Measurements from ENCODE around the gene ARHGAP5.

DNA sequence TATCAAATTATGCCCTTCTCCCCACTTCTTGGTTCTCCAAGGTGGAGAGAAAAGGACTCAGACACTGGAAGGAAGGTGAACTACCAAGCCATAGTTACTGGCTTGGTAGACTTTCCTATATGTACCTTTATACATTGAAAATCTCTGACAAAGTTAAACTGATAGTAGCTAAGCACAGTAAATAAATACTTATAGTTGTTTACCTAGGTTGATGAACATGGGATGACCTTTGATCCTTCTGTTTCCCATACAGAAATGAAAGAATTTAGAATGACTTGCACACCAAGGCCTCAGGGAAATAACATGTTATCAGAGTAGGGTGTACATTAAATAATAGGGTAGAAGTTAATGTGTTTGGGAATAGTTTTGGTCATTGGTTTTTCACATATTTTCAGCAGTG, 6.7 kb downstream of the ARHGAP5 start:
- TF ChIP-seq, protein P1, sequence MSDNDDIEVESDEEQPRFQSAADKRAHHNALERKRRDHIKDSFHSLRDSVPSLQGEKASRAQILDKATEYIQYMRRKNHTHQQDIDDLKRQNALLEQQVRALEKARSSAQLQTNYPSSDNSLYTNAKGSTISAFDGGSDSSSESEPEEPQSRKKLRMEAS (IDR thresholded peaks at IDR 0.05; ENCODE audit: insufficient read depth, insufficient read length), result no peak
- no peak for TF ChIP-seq GATA2 (IDR thresholded peaks at IDR 0.05; ENCODE audit: insufficient read depth, insufficient read length, low read depth, low read length)
- TF ChIP-seq, protein P2, sequence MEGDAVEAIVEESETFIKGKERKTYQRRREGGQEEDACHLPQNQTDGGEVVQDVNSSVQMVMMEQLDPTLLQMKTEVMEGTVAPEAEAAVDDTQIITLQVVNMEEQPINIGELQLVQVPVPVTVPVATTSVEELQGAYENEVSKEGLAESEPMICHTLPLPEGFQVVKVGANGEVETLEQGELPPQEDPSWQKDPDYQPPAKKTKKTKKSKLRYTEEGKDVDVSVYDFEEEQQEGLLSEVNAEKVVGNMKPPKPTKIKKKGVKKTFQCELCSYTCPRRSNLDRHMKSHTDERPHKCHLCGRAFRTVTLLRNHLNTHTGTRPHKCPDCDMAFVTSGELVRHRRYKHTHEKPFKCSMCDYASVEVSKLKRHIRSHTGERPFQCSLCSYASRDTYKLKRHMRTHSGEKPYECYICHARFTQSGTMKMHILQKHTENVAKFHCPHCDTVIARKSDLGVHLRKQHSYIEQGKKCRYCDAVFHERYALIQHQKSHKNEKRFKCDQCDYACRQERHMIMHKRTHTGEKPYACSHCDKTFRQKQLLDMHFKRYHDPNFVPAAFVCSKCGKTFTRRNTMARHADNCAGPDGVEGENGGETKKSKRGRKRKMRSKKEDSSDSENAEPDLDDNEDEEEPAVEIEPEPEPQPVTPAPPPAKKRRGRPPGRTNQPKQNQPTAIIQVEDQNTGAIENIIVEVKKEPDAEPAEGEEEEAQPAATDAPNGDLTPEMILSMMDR (IDR thresholded peaks at IDR 0.05; ENCODE audit: extremely low read depth in 1 of 2, insufficient read depth in 1 of 2, low read depth in 1 of 2, low read length in 2 of 2), result no peak
